Measurements from ENCODE around the gene CYP1A2. TPM values are rescaled to one million over a fixed set of nuclear protein-coding genes. Genes with fewer than 3 reads are reported as not detected.
"Not testable (repeated sequence)": the region's sequence is repeated elsewhere in the genome, so short reads cannot be mapped to it uniquely, and the experiment has no call there.

Gene CYP1A2
- polyA plus RNA-seq, 1 of the 3 experiments (the other 2 are of a cell fraction): not detected

DNA sequence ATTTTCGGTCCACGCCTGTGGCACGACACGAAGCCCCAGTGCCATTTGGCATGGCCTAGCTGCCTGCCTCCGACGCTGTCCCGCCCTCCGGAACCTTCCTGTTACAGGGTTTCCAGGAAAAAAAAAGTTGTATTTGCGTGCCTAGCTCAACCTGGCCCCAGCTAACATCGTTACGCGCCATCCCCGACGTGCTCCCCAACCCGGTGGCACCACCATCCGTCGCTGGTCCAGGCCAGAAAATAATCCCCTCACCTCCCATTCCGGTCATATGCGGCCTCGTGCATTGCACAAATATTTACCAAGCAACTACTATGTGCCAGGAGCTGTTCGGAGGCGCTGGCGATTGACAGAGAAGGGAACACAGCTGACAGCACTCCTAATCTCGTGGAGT, 21.9 kb upstream of the CYP1A2 start:
- no peak for DNase-seq
- H3K27me3 ChIP-seq (ENCODE audit: insufficient read depth): peaks cover 24% of the 10 kb centered on the region
- ChIA-PET CTCF (interaction anchor here (1.1 to 5.1 kb wide), 4 partner anchors 21 to 96 kb away, joined by 3 to 32 read pairs (median 4); no protein-coding TSS in a partner anchor), POLR2A (no interaction called here)
- no peaks in the 10 kb centered on the region for H3K79me2 ChIP-seq (ENCODE audit: insufficient read depth)
- no peak overlapping the region for H3K9ac ChIP-seq
- H4K20me1 ChIP-seq (ENCODE audit: insufficient read depth): no peaks in the 10 kb centered on the region
- H3K4me2 ChIP-seq: 0 out of 2 replicates have a peak overlapping the region, but pooled peaks have one; percentile 93
- H3K9me3 ChIP-seq: no peaks in the 10 kb centered on the region
- peak overlapping the region; percentile 57 to 73 for H3K4me3 ChIP-seq (ENCODE audit: low read depth in 2 of 2, low read length in 1 of 2)
- TF ChIP-seq SMC3 (IDR thresholded peaks at IDR 0.05; ENCODE audit: low read depth, low read length) (no peak), FOSL2 (IDR thresholded peaks at IDR 0.05; ENCODE audit: borderline replicate concordance, low read depth) (no peak), TAF1 (IDR thresholded peaks at IDR 0.05; ENCODE audit: borderline replicate concordance, low read depth, low read length) (no peak), JUND (IDR thresholded peaks at IDR 0.05) (no peak), MXI1 (IDR thresholded peaks at IDR 0.05; ENCODE audit: low read depth, low read length) (no peak), TCF12 (IDR thresholded peaks at IDR 0.05) (no peak), RAD21 (IDR thresholded peaks at IDR 0.05; ENCODE audit: low read length) (no peak)
- TF ChIP-seq, protein P1, sequence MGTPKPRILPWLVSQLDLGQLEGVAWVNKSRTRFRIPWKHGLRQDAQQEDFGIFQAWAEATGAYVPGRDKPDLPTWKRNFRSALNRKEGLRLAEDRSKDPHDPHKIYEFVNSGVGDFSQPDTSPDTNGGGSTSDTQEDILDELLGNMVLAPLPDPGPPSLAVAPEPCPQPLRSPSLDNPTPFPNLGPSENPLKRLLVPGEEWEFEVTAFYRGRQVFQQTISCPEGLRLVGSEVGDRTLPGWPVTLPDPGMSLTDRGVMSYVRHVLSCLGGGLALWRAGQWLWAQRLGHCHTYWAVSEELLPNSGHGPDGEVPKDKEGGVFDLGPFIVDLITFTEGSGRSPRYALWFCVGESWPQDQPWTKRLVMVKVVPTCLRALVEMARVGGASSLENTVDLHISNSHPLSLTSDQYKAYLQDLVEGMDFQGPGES (IDR thresholded peaks at IDR 0.05; ENCODE audit: low read depth, low read length): no peak
- 89% methylated on average over 16 of the region's 24 CpGs for WGBS (ENCODE audit: low lambda C conversion rate)
- H3K9me2 ChIP-seq: no peaks in the 10 kb centered on the region
- no peaks in the 10 kb centered on the region for H3F3A ChIP-seq (replicated peaks; ENCODE audit: insufficient read depth)
- H3K27ac ChIP-seq (ENCODE audit: low read depth in 2 of 2, low read length in 1 of 2): no peak overlapping the region
- H2AFZ ChIP-seq (ENCODE audit: low read depth): 0 out of 2 replicates have a peak overlapping the region, but pooled peaks have one; percentile 95
- peaks cover 0 to 7% of the 10 kb centered on the region in 2 experiments; a peak in 1 of 4 replicates for H3K4me1 ChIP-seq (ENCODE audit: control insufficient read depth in 1 of 2, insufficient read depth in 2 of 2, low read depth in 1 of 2, low read length in 1 of 2)
- no peaks in the 10 kb centered on the region for H3K36me3 ChIP-seq (replicated peaks in 1 of 2; ENCODE audit: control insufficient read depth in 1 of 2, insufficient read depth in 2 of 2, low read length in 1 of 2)

DNA sequence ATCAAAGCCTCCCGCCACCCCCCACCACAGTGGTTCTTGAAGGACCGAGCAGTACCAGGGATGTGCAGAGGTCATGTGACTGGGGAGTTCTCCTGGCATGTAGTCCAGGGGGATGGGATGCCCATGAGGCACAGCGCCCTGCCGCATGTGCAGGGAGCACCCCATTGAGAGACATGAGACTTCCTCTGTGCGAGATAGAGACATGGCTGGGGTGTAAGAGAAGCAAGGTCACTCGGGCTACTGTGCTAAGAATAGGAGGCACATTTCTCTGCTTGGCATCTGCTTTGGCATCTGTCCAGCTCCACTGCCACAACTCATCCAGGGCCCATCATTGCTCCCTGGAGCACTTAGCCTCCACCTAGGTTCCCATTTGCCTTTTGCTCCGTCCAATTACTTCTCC, 20.9 kb upstream of the CYP1A2 start:
- no peak overlapping the region for H3K4me2 ChIP-seq
- ChIA-PET POLR2A (no interaction called here), CTCF (interaction anchor here (5.1 kb wide), 1 partner anchor 41 kb away, joined by 32 read pairs; no protein-coding TSS in a partner anchor)
- no peaks in the 10 kb centered on the region for H3K9me3 ChIP-seq
- peaks cover 0 to 7% of the 10 kb centered on the region in 2 experiments; a peak in 1 of 4 replicates for H3K4me1 ChIP-seq (ENCODE audit: control insufficient read depth in 1 of 2, insufficient read depth in 2 of 2, low read depth in 1 of 2, low read length in 1 of 2)
- peak; percentile 41 for DNase-seq
- H4K20me1 ChIP-seq (ENCODE audit: insufficient read depth): no peaks in the 10 kb centered on the region
- no peak overlapping the region for H3K4me3 ChIP-seq (ENCODE audit: low read depth in 2 of 2, low read length in 1 of 2)
- H2AFZ ChIP-seq (ENCODE audit: low read depth): no peak overlapping the region
- no peak overlapping the region for H3K9ac ChIP-seq
- H3F3A ChIP-seq (replicated peaks; ENCODE audit: insufficient read depth): no peaks in the 10 kb centered on the region
- H3K36me3 ChIP-seq (replicated peaks in 1 of 2; ENCODE audit: control insufficient read depth in 1 of 2, insufficient read depth in 2 of 2, low read length in 1 of 2): no peaks in the 10 kb centered on the region
- no peak overlapping the region for H3K27ac ChIP-seq (ENCODE audit: low read depth in 2 of 2, low read length in 1 of 2)
- TF ChIP-seq SMC3 (IDR thresholded peaks at IDR 0.05; ENCODE audit: low read depth, low read length): no peak
- TF ChIP-seq NRF1 (IDR thresholded peaks at IDR 0.05; ENCODE audit: low read depth, low read length): no peak
- TF ChIP-seq MXI1 (IDR thresholded peaks at IDR 0.05; ENCODE audit: low read depth, low read length): no peak
- TF ChIP-seq GATA2 (CRISPR knock-in tag; IDR thresholded peaks at IDR 0.05): no peak
- no peak for TF ChIP-seq TAF1 (IDR thresholded peaks at IDR 0.05; ENCODE audit: borderline replicate concordance, low read depth, low read length)
- no peak for TF ChIP-seq RAD21 (IDR thresholded peaks at IDR 0.05; ENCODE audit: low read length)
- TF ChIP-seq JUND (IDR thresholded peaks at IDR 0.05): no peak
- no peak for TF ChIP-seq ELF1 (IDR thresholded peaks at IDR 0.05)
- no peak for TF ChIP-seq FOXM1 (IDR thresholded peaks at IDR 0.05; ENCODE audit: low read depth)
- no peak for TF ChIP-seq FOSL2 (IDR thresholded peaks at IDR 0.05; ENCODE audit: borderline replicate concordance, low read depth)
- TF ChIP-seq TCF12 (IDR thresholded peaks at IDR 0.05): no peak
- TF ChIP-seq, protein P2, sequence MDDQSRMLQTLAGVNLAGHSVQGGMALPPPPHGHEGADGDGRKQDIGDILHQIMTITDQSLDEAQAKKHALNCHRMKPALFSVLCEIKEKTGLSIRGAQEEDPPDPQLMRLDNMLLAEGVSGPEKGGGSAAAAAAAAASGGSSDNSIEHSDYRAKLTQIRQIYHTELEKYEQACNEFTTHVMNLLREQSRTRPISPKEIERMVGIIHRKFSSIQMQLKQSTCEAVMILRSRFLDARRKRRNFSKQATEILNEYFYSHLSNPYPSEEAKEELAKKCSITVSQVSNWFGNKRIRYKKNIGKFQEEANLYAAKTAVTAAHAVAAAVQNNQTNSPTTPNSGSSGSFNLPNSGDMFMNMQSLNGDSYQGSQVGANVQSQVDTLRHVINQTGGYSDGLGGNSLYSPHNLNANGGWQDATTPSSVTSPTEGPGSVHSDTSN (IDR thresholded peaks at IDR 0.05): no peak
- TF ChIP-seq SIN3A (IDR thresholded peaks at IDR 0.05; ENCODE audit: borderline replicate concordance, low read depth, low read length): no peak
- TF ChIP-seq, protein P1 (IDR thresholded peaks at IDR 0.05; ENCODE audit: low read depth, low read length): no peak
- TF ChIP-seq, protein P3, sequence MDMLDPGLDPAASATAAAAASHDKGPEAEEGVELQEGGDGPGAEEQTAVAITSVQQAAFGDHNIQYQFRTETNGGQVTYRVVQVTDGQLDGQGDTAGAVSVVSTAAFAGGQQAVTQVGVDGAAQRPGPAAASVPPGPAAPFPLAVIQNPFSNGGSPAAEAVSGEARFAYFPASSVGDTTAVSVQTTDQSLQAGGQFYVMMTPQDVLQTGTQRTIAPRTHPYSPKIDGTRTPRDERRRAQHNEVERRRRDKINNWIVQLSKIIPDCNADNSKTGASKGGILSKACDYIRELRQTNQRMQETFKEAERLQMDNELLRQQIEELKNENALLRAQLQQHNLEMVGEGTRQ (IDR thresholded peaks at IDR 0.05; ENCODE audit: borderline replicate concordance, low read depth, low read length): no peak
- no peak for TF ChIP-seq RFX5 (IDR thresholded peaks at IDR 0.05; ENCODE audit: low read length)
- no peaks in the 10 kb centered on the region for H3K9me2 ChIP-seq
- H3K27me3 ChIP-seq (ENCODE audit: insufficient read depth): peaks cover 33% of the 10 kb centered on the region
- WGBS (ENCODE audit: low lambda C conversion rate): 70% methylated on average over 7 of the region's 7 CpGs
- H3K79me2 ChIP-seq (ENCODE audit: insufficient read depth): no peaks in the 10 kb centered on the region

DNA sequence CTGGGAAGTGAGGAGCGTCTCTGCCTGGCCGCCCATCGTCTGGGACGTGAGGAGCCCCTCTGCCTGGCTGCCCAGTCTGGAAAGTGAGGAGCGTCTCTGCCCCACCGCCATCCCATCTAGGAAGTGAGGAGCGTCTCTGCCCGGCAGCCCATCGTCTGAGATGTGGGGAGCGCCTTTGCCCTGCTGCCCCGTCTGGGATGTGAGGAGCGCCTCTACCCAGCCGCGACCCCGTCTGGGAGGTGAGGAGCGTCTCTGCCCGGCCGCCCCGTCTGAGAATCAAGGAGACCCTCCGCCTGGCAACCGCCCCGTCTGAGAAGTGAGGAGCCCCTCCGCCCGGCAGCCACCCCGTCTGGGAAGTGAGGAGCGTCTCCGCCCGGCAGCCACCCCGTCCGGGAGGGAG, 19.9 kb upstream of the CYP1A2 start:
- H2AFZ ChIP-seq (ENCODE audit: low read depth); H3K36me3 ChIP-seq (replicated peaks in 1 of 2; ENCODE audit: control insufficient read depth in 1 of 2, insufficient read depth in 2 of 2, low read length in 1 of 2); H3K9ac ChIP-seq; H3K9me2 ChIP-seq; H4K20me1 ChIP-seq (ENCODE audit: insufficient read depth); H3F3A ChIP-seq (replicated peaks; ENCODE audit: insufficient read depth); DNase-seq; H3K79me2 ChIP-seq (ENCODE audit: insufficient read depth); H3K27ac ChIP-seq (ENCODE audit: low read depth in 2 of 2, low read length in 1 of 2); H3K4me1 ChIP-seq (ENCODE audit: control insufficient read depth in 1 of 2, insufficient read depth in 2 of 2, low read depth in 1 of 2, low read length in 1 of 2); H3K9me3 ChIP-seq; H3K4me3 ChIP-seq (ENCODE audit: low read depth in 2 of 2, low read length in 1 of 2); H3K4me2 ChIP-seq; POLR2A ChIA-PET: not testable (repeated sequence)
- no CpG with 5 or more reads among the region's 30 CpGs for WGBS (ENCODE audit: low lambda C conversion rate)
- CTCF ChIA-PET: interaction anchor here (5.1 kb wide), 1 partner anchor 40 kb away, joined by 32 read pairs; no protein-coding TSS in a partner anchor
- H3K27me3 ChIP-seq (ENCODE audit: insufficient read depth): peaks cover 40% of the 10 kb centered on the region

All from SK-N-SH (cell line).